SK-N-SH treated with all-trans-retinoic acid at 6 μM for 48 hours (cell line): ENCODE data around the gene BRI3BP.

ENCODE experiments used
- ATAC-seq: fragments of 200-7000 bp; cut with Tn5 transposase; 3 replicates; pipeline ENCODE4 v1.9.1; 2020; ENCODE audit warnings: mild to moderate bottlenecking, moderate library complexity
- ARNTL ChIP-seq: fragments of 450-650 bp; formaldehyde crosslinking; IDR thresholded peaks from 2 replicates; pipeline ENCODE4 v1.5.0; 2020; ENCODE audit warnings: low read depth, mild to moderate bottlenecking, moderate library complexity, borderline replicate concordance
- BACH2 ChIP-seq: fragments of 250-450 bp; sonication (Bioruptor Pico); IDR thresholded peaks from 2 replicates; pipeline ENCODE4 v1.9.0; 2021; ENCODE audit warnings: mild to moderate bottlenecking, borderline replicate concordance
- CREB5 ChIP-seq: fragments of 250-450 bp; sonication (Bioruptor Pico); IDR thresholded peaks from 2 replicates; pipeline ENCODE4 v1.5.1; 2020; ENCODE audit warnings: low read depth, mild to moderate bottlenecking, moderate library complexity
- CSRNP3 ChIP-seq: fragments of 250-450 bp; sonication (Bioruptor Pico); IDR thresholded peaks from 2 replicates; pipeline ENCODE4 v1.5.1; 2021; ENCODE audit warnings: mild to moderate bottlenecking, moderate library complexity
- ESRRG ChIP-seq: fragments of 250-450 bp; sonication (Bioruptor Pico); IDR thresholded peaks from 2 replicates; pipeline ENCODE4 v1.6.1; 2021; ENCODE audit warnings: mild to moderate bottlenecking
- GLIS3 ChIP-seq: fragments of 250-450 bp; sonication (Bioruptor Pico); IDR thresholded peaks from 2 replicates; pipeline ENCODE4 v1.5.0; 2020; ENCODE audit warnings: mild to moderate bottlenecking, moderate library complexity
- ISL1 ChIP-seq: fragments of 250-450 bp; sonication (Bioruptor Pico); IDR thresholded peaks from 2 replicates; pipeline ENCODE4 v2.1.2; 2022; ENCODE audit warnings: mild to moderate bottlenecking, moderate library complexity
- PATZ1 ChIP-seq: fragments of 250-450 bp; sonication (Bioruptor Pico); IDR thresholded peaks from 2 replicates; pipeline ENCODE4 v1.8.0; 2020; ENCODE audit warnings: mild to moderate bottlenecking, moderate library complexity, borderline replicate concordance
- POU6F1 ChIP-seq: fragments of 250-450 bp; sonication (Bioruptor Pico); IDR thresholded peaks from 2 replicates; pipeline ENCODE4 v1.8.0; 2021; ENCODE audit warnings: low read depth, mild to moderate bottlenecking, moderate library complexity, borderline replicate concordance
- PPARA ChIP-seq: fragments of 250-450 bp; sonication (Bioruptor Pico); IDR thresholded peaks from 2 replicates; pipeline ENCODE4 v1.5.0; 2020; ENCODE audit warnings: mild to moderate bottlenecking, borderline replicate concordance
- RARB ChIP-seq: fragments of 250-450 bp; sonication (Bioruptor Pico); IDR thresholded peaks from 2 replicates; pipeline ENCODE4 v1.8.0; 2021; ENCODE audit warnings: mild to moderate bottlenecking, moderate library complexity
- SNAI2 ChIP-seq: fragments of 250-450 bp; sonication (Bioruptor Pico); IDR thresholded peaks from 2 replicates; pipeline ENCODE4 v1.5.0; 2020; ENCODE audit warnings: mild to moderate bottlenecking, moderate library complexity
- TCF4 ChIP-seq: fragments of 250-450 bp; sonication (Bioruptor Pico); IDR thresholded peaks from 2 replicates; pipeline ENCODE4 v1.8.0; 2021; ENCODE audit warnings: mild to moderate bottlenecking, moderate library complexity, borderline replicate concordance
- TOX ChIP-seq: fragments of 250-450 bp; sonication (Bioruptor Pico); IDR thresholded peaks from 2 replicates; pipeline ENCODE4 v1.8.0; 2021; ENCODE audit warnings: mild to moderate bottlenecking, moderate library complexity, borderline replicate concordance
- TSHZ2 ChIP-seq: fragments of 250-450 bp; sonication (Bioruptor Pico); IDR thresholded peaks from 2 replicates; pipeline ENCODE4 v1.5.0; 2020; ENCODE audit warnings: mild to moderate bottlenecking, moderate library complexity
- ZC3H10 ChIP-seq: fragments of 250-450 bp; sonication (Bioruptor Pico); IDR thresholded peaks from 2 replicates; pipeline ENCODE4 v1.5.1; 2021; ENCODE audit warnings: mild to moderate bottlenecking, moderate library complexity
- ZFP3 ChIP-seq: fragments of 250-450 bp; sonication (Bioruptor Pico); IDR thresholded peaks from 2 replicates; pipeline ENCODE4 v1.5.0; 2020; ENCODE audit warnings: mild to moderate bottlenecking, moderate library complexity
- ZFP30 ChIP-seq: fragments of 450-650 bp; formaldehyde crosslinking; IDR thresholded peaks from 2 replicates; pipeline ENCODE4 v1.5.0; 2022; ENCODE audit warnings: mild to moderate bottlenecking, moderate library complexity
- ZNF565 ChIP-seq: fragments of 450-650 bp; formaldehyde crosslinking; conservative IDR thresholded peaks from 2 replicates; pipeline ENCODE4 v1.5.0; 2020; ENCODE audit warnings: low read depth, mild to moderate bottlenecking, moderate library complexity
- ZNF70 ChIP-seq: fragments of 450-650 bp; formaldehyde crosslinking; IDR thresholded peaks from 2 replicates; pipeline ENCODE4 v1.5.0; 2020; ENCODE audit warnings: mild to moderate bottlenecking, moderate library complexity
- ZNF8 ChIP-seq: fragments of 450-650 bp; formaldehyde crosslinking; IDR thresholded peaks from 2 replicates; pipeline ENCODE4 v1.5.0; 2020; ENCODE audit warnings: mild to moderate bottlenecking, moderate library complexity

BRI3BP gene

DNA sequence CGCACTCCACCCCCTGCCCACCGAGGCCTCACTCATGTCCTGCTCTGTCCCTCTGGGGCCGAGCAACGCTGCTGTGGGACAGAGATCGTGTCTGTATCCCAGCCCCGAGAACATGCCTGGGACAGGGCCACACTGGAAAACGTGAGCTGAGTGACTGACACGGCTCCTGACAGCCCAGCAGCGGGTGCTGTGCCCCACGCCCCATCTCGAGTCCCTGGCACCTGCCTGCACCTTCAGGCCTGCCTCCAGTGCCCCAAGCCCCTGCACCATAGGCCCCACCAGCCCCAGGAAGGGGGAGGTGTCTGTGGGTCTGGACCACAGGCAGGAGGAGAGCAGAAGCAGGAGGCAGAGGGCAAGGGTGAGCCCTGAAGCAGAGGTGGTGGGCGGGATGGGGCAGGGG, 44.4 kb upstream of the BRI3BP start:
- ATAC-seq: no peak
- TF ChIP-seq PATZ1 (CRISPR knock-in tag): no peak
- TF ChIP-seq ZC3H10 (CRISPR knock-in tag): no peak
- no peak for TF ChIP-seq ZFP30 (CRISPR knock-in tag)
- TF ChIP-seq ZFP3 (CRISPR knock-in tag): no peak
- TF ChIP-seq POU6F1 (CRISPR knock-in tag): no peak
- TF ChIP-seq GLIS3 (CRISPR knock-in tag): no peak
- no peak for TF ChIP-seq ZNF8
- TF ChIP-seq ISL1 (CRISPR knock-in tag): no peak
- no peak for TF ChIP-seq PPARA (CRISPR knock-in tag)
- TF ChIP-seq ESRRG (CRISPR knock-in tag): no peak
- TF ChIP-seq SNAI2 (CRISPR knock-in tag): no peak
- TF ChIP-seq, all 23 proteins: peak for 0

DNA sequence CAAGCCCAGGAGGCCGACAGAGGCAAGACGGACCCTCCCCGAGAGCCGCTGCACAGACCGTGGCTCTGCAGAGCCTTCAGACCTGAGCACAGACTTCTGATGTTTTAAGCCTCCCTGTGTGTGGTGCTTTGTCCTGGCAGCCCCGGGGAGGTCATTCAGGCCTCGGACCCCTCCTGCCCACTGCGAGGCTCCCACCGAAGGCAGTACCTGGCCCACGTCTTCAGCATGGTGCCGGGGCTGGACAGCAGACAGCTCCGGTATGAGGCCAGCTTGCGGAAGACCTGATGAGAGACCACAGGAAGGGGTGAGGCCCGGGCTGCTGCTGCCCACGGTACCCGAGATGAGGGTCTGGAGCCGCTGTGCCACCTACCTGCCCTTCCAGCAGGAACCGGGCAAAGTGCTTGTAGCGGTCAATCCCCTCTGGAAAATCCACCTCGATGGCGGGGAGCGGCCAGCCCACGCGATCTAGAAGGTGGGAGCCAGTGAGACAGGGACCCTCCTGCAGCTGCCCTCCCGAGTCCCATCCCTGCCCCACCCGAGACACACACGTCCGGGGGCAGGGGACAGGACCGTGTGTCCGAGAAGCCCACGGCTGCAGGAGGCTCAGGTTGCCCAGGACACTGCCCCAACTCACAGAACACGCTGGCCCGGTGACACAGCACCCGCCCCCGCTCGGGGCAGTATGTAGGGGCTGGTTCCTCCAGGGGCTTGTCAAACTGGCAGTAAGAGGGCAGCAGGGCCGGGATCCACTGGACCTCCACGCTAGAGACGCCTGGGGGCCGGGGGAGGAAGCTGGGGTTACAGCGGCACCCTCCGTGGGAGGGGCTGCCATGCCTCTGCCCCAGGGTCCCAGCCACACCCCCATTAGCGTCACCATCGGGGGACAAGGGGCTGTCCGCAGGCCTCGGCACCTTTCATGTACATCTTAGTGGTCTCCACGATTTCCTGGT, 43.4 kb upstream of the BRI3BP start:
- TF ChIP-seq SNAI2 (CRISPR knock-in tag): no peak
- TF ChIP-seq TCF4 (CRISPR knock-in tag): no peak
- TF ChIP-seq CSRNP3: no peak
- no peak for TF ChIP-seq ZFP30 (CRISPR knock-in tag)
- TF ChIP-seq, all 23 proteins: peak for 0
- no peak for ATAC-seq

- no peak for TF ChIP-seq ZFP30 (CRISPR knock-in tag)
- TF ChIP-seq TSHZ2 (CRISPR knock-in tag): no peak
- no peak for TF ChIP-seq GLIS3 (CRISPR knock-in tag)
- TF ChIP-seq BACH2: no peak
- TF ChIP-seq POU6F1 (CRISPR knock-in tag): no peak
- no peak for TF ChIP-seq SNAI2 (CRISPR knock-in tag)
- TF ChIP-seq ARNTL (CRISPR knock-in tag): no peak
- no peak for TF ChIP-seq ZNF565 (CRISPR knock-in tag)
- no peak for TF ChIP-seq ZNF70 (CRISPR knock-in tag)
- no peak for TF ChIP-seq PPARA (CRISPR knock-in tag)
- no peak for TF ChIP-seq ISL1 (CRISPR knock-in tag)
- no peak for TF ChIP-seq TOX (CRISPR knock-in tag)
- no peak for TF ChIP-seq CREB5 (CRISPR knock-in tag)
- no peak for TF ChIP-seq ESRRG (CRISPR knock-in tag)
- no peak for TF ChIP-seq RARB (CRISPR knock-in tag)
- TF ChIP-seq TCF4 (CRISPR knock-in tag): no peak
- no peak for ATAC-seq
Observed at GRCh38 chr12:124952295-124952694, 41.1 kb upstream of the BRI3BP start.
